Natural killer cell treated with Interleukin-12 subunit alpha and Interleukin-12 subunit beta and Interleukin-15 and Interleukin-18, amount 100 ng/mL, for 72 hours (primary cell): ENCODE results near the gene RALGPS1. TPM values are rescaled to one million over a fixed set of nuclear protein-coding genes. Genes with fewer than 3 reads are reported as not detected.

Experiments
- ATAC-seq, 2 donors: fragments of 150-1000 bp; cut with Tn5 transposase in 1 of 2; sonication (Bioruptor Pico), chemical (Tn5 transposase) in 1 of 2; 2 replicates each; pipeline ENCODE4 v1.10.0; 2021
- DNase-seq: peaks from one replicate; pipeline ENCODE4 v3.0.0; 2022; ENCODE audit warnings: low spot score
- H3K27ac Mint-ChIP-seq, 2 donors: 1 replicate in 1 of 2; 2 replicates in 1 of 2; pipeline ENCODE4 v1.8.0; 2022; ENCODE audit warnings: mixed read lengths in 2 of 2, mild to moderate bottlenecking in 1 of 2, moderate library complexity in 1 of 2
- H3K27me3 Mint-ChIP-seq, 2 donors: 1 replicate in 1 of 2; 2 replicates in 1 of 2; pipeline ENCODE4 v1.8.0; 2022; ENCODE audit warnings: mixed read lengths in 2 of 2
- H3K36me3 Mint-ChIP-seq: one replicate; pipeline ENCODE4 v1.8.0; 2022; ENCODE audit warnings: mixed read lengths
- H3K4me1 Mint-ChIP-seq, 2 donors: 1 replicate in 1 of 2; 2 replicates in 1 of 2; pipeline ENCODE4 v1.8.0; 2022; ENCODE audit warnings: low read depth in 2 of 2, mixed read lengths in 2 of 2, mild to moderate bottlenecking in 1 of 2
- H3K4me3 Mint-ChIP-seq: one replicate; pipeline ENCODE4 v1.8.0; 2022; ENCODE audit warnings: mixed read lengths
- H3K9me3 Mint-ChIP-seq: 2 replicates; pipeline ENCODE4 v1.8.0; 2022; ENCODE audit warnings: mixed read lengths
- total RNA-seq, 2 donors: library from RNA; stranded (reverse); gene quantifications; one replicate each; pipeline ENCODE4 v1.2.3, GENCODE V29; 2022

RALGPS1 gene
- total RNA-seq, 2 donors from 2014 or later: 4.4 to 7.0 TPM

GRCh38 chr9:126885131-126885641, 29.4 kb upstream of the RALGPS1 start:
- ATAC-seq: no peak

GRCh38 chr9:126886034-126886822, 28.4 kb upstream of the RALGPS1 start:
- Mint-ChIP-seq H3K9me3 (no peaks in the 10 kb centered on the region), H3K36me3 (no peaks in the 10 kb centered on the region), H3K4me1 (no peaks in the 10 kb centered on the region), H3K4me3 (no peak overlapping the region), H3K27ac (no peak overlapping the region), H3K27me3 (no peaks in the 10 kb centered on the region)
- DNase-seq (no peak), ATAC-seq (no peak)

More at GRCh38 chr9:126885131-126885641, 29.4 kb upstream of the RALGPS1 start:
- DNase-seq: no peak
- no peak overlapping the region for H3K27ac Mint-ChIP-seq
- no peak overlapping the region for H3K4me3 Mint-ChIP-seq
- no peaks in the 10 kb centered on the region for H3K9me3 Mint-ChIP-seq
- H3K36me3 Mint-ChIP-seq: no peaks in the 10 kb centered on the region
- no peaks in the 10 kb centered on the region for H3K4me1 Mint-ChIP-seq
- H3K27me3 Mint-ChIP-seq: no peaks in the 10 kb centered on the region

GRCh38 chr9:126886897-126887296, 27.7 kb upstream of the RALGPS1 start:
- H3K27ac Mint-ChIP-seq: no peak overlapping the region

GRCh38 chr9:126891676-126892075, 22.9 kb upstream of the RALGPS1 start:
- no peaks in the 10 kb centered on the region for H3K36me3 Mint-ChIP-seq
- H3K27ac Mint-ChIP-seq: no peak overlapping the region
- peaks cover 0 to 4% of the 10 kb centered on the region in 2 donors for H3K27me3 Mint-ChIP-seq
- H3K9me3 Mint-ChIP-seq: no peaks in the 10 kb centered on the region
- no peak overlapping the region for H3K4me3 Mint-ChIP-seq
- no peak for DNase-seq
- peaks cover 4 to 6% of the 10 kb centered on the region in 2 donors for H3K4me1 Mint-ChIP-seq
- no peak for ATAC-seq

More at GRCh38 chr9:126886897-126887296, 27.7 kb upstream of the RALGPS1 start:
- Mint-ChIP-seq H3K4me3 (no peak overlapping the region), H3K27me3 (no peaks in the 10 kb centered on the region), H3K9me3 (no peaks in the 10 kb centered on the region), H3K36me3 (no peaks in the 10 kb centered on the region), H3K4me1 (no peaks in the 10 kb centered on the region)
- DNase-seq (no peak), ATAC-seq (no peak)

DNA sequence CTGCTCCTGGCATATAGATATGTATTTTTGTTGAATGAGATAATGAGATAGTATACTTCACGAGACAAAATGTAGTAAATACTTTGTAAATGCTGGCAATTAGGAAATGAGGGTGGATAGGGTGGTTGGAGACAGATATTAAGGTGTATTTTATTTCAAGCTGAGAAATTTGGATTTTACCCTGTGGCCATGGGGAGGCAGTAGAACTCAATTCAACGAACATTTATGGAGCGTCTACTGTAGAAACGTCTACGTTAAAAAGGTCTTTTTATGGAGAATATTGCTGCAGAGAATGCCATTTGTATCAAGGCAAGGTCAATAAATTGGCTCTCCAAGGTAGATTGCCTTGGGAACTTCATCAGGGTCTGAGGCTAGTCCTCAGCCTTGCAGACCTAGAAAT, 21.5 kb upstream of the RALGPS1 start:
- no peaks in the 10 kb centered on the region for H3K36me3 Mint-ChIP-seq
- H3K27ac Mint-ChIP-seq: no peak overlapping the region
- no peaks in the 10 kb centered on the region for H3K9me3 Mint-ChIP-seq
- peaks cover 4 to 6% of the 10 kb centered on the region in 2 donors for H3K4me1 Mint-ChIP-seq
- no peak for DNase-seq
- no peak overlapping the region for H3K4me3 Mint-ChIP-seq
- H3K27me3 Mint-ChIP-seq: peaks cover 0 to 4% of the 10 kb centered on the region in 2 donors
- no peak for ATAC-seq

DNA sequence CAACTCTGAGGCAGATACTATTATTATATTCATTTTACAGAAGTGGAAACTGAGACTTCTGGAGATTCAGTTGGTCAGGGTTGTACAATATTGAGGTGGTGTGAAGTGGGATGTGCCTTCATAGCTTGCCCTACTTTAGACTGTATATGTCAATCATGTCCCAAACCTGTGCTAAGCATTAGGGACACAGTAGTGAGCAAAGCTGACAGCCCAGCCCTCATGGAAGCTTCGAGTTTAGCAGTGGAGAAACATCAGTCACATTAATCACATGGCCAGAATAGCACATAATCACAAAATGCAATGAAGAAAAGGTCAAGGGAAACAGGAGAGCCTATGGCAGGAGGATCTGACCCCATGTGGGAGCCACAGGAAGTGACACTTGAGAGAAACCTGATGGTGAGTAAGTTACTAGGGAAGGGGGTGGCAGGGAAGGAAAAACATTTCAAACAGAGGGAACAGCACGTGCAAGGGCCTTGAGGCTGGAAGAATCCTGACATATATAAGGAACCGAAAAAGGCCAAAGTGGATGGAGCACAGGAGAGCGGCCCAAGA, 20.5 kb upstream of the RALGPS1 start:
- H3K4me1 Mint-ChIP-seq: peaks cover 4 to 6% of the 10 kb centered on the region in 2 donors
- H3K27me3 Mint-ChIP-seq: peaks cover 0 to 4% of the 10 kb centered on the region in 2 donors
- no peaks in the 10 kb centered on the region for H3K36me3 Mint-ChIP-seq
- no peaks in the 10 kb centered on the region for H3K9me3 Mint-ChIP-seq
- no peak overlapping the region for H3K4me3 Mint-ChIP-seq
- ATAC-seq (no peak), DNase-seq (no peak)
- H3K27ac Mint-ChIP-seq: no peak overlapping the region

GRCh38 chr9:126902210-126902609, 12.4 kb upstream of the RALGPS1 start:
- peaks cover 5 to 6% of the 10 kb centered on the region in 2 donors for H3K27me3 Mint-ChIP-seq
- DNase-seq: no peak
- no peaks in the 10 kb centered on the region for H3K4me1 Mint-ChIP-seq
- no peaks in the 10 kb centered on the region for H3K9me3 Mint-ChIP-seq
- H3K27ac Mint-ChIP-seq: no peak overlapping the region
- H3K36me3 Mint-ChIP-seq: no peaks in the 10 kb centered on the region
- no peak overlapping the region for H3K4me3 Mint-ChIP-seq
- ATAC-seq: no peak

GRCh38 chr9:126904586-126904985, 10.0 kb upstream of the RALGPS1 start:
- Mint-ChIP-seq H3K4me3 (no peak overlapping the region), H3K4me1 (no peaks in the 10 kb centered on the region), H3K36me3 (no peaks in the 10 kb centered on the region), H3K9me3 (no peaks in the 10 kb centered on the region), H3K27me3 (peaks cover 10 to 11% of the 10 kb centered on the region in 2 donors), H3K27ac (no peak overlapping the region)
- DNase-seq (no peak), ATAC-seq (no peak)

- no peak overlapping the region for H3K27ac Mint-ChIP-seq
- H3K27me3 Mint-ChIP-seq: peaks cover 11 to 13% of the 10 kb centered on the region in 2 donors
- no peaks in the 10 kb centered on the region for H3K9me3 Mint-ChIP-seq
- DNase-seq: no peak
- H3K4me3 Mint-ChIP-seq: no peak overlapping the region
- no peak for ATAC-seq
- no peaks in the 10 kb centered on the region for H3K4me1 Mint-ChIP-seq
- H3K36me3 Mint-ChIP-seq: no peaks in the 10 kb centered on the region
Measured at GRCh38 chr9:126906091-126906490, 8.5 kb upstream of the RALGPS1 start.

GRCh38 chr9:126907058-126907457, 7.5 kb upstream of the RALGPS1 start:
- H3K36me3 Mint-ChIP-seq: no peaks in the 10 kb centered on the region
- no peaks in the 10 kb centered on the region for H3K9me3 Mint-ChIP-seq
- peaks cover 13 to 21% of the 10 kb centered on the region in 2 donors for H3K27me3 Mint-ChIP-seq
- H3K4me3 Mint-ChIP-seq: no peak overlapping the region
- no peak for DNase-seq
- no peak for ATAC-seq
- no peak overlapping the region for H3K27ac Mint-ChIP-seq
- H3K4me1 Mint-ChIP-seq: no peaks in the 10 kb centered on the region

DNA sequence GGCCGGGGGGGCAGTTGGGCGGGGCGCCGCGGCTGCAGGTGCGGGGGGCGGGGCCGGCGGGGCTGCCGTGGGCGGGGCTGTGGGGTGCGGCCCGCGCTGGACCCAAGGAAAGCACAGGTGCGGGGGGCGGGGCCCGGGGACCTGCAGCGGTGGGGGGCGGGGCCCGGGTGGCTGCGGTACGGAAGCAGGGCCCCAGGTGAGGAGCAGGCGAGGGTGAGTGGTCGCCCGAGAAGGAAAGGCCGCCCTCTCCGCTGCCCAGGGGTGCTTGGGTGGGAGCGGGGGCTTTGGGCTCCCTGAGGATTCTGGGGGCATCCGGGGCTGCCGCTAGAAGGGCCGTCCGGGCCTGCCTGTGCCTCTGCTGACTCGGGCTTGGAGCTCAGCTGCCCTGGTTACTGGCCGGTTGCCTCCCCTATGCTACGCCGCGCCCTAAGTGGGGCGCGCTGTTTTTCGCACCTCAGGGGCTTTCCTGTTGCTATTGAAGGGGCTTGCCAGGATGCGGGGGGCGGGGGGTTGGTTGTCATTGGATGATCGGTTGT, 767 bp downstream of the RALGPS1 start:
- H3K4me1 Mint-ChIP-seq: peaks cover 0 to 6% of the 10 kb centered on the region in 2 donors
- no peaks in the 10 kb centered on the region for H3K9me3 Mint-ChIP-seq
- H3K27me3 Mint-ChIP-seq: peaks cover 8 to 21% of the 10 kb centered on the region in 2 donors
- DNase-seq: no peak
- no peak overlapping the region for H3K27ac Mint-ChIP-seq
- H3K4me3 Mint-ChIP-seq: peak overlapping the region; percentile 76
- ATAC-seq: peak; percentile 0 to 20
- H3K36me3 Mint-ChIP-seq: no peaks in the 10 kb centered on the region

- DNase-seq: no peak
Measured at GRCh38 chr9:126915846-126916543, 1.4 kb downstream of the RALGPS1 start.

DNA sequence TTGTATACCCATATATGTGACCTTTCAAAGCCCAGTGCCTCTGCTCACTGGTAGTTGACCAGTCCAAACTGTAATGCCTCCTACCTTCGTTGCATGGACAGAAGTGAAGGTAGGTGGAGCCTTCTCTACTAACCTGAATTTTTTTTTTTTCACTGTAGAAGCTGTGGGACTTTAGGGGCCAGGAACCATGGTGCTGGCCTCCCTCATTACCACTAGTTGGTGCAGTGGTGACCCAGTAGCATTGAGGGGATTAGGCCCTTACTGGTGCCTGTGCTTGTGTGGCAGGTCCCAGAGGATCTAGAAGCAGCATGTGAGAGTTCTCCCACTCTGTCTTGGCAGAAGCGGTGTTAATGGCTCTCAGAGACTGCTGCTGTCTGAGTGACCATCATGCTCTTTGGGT, 2.3 kb downstream of the RALGPS1 start:
- Mint-ChIP-seq H3K9me3 (no peaks in the 10 kb centered on the region), H3K27ac (no peak overlapping the region), H3K27me3 (peaks cover 6 to 11% of the 10 kb centered on the region in 2 donors), H3K4me1 (peaks cover 0 to 6% of the 10 kb centered on the region in 2 donors), H3K4me3 (peak overlapping the region; percentile 20), H3K36me3 (no peaks in the 10 kb centered on the region)
- ATAC-seq (no peak), DNase-seq (no peak)

More at GRCh38 chr9:126915846-126916543, 1.4 kb downstream of the RALGPS1 start:
- Mint-ChIP-seq H3K36me3 (no peaks in the 10 kb centered on the region), H3K4me3 (peak overlapping the region; percentile 76), H3K27me3 (peaks cover 8 to 19% of the 10 kb centered on the region in 2 donors), H3K4me1 (peaks cover 0 to 6% of the 10 kb centered on the region in 2 donors), H3K27ac (no peak overlapping the region), H3K9me3 (no peaks in the 10 kb centered on the region)
- no peak for ATAC-seq
